Stimulated activated memory B cell treated with anti-CD40 and anti-IgM and Interleukin-4, amounts not matched to agents 10 μg/mL and 1 μg/mL and 100 μg/mL, for 72 hours (primary cell): Measurements from ENCODE around the gene TMEM135.

ENCODE experiments used
- ATAC-seq: fragments of 150-1000 bp; cut with Tn5 transposase; 2 replicates; pipeline ENCODE4 v1.10.0; 2021
- H3K27ac Mint-ChIP-seq: one replicate; pipeline ENCODE4 v1.8.0; 2022; ENCODE audit warnings: mild to moderate bottlenecking, mixed read lengths
- H3K27me3 Mint-ChIP-seq: one replicate; pipeline ENCODE4 v1.8.0; 2022; ENCODE audit warnings: mixed read lengths
- H3K36me3 Mint-ChIP-seq: one replicate; pipeline ENCODE4 v1.8.0; 2022; ENCODE audit warnings: mixed read lengths
- H3K4me1 Mint-ChIP-seq: one replicate; pipeline ENCODE4 v1.8.0; 2022; ENCODE audit warnings: mixed read lengths
- H3K4me3 Mint-ChIP-seq: one replicate; pipeline ENCODE4 v1.8.0; 2022; ENCODE audit warnings: mild to moderate bottlenecking, moderate library complexity, mixed read lengths
- H3K9me3 Mint-ChIP-seq: one replicate; pipeline ENCODE4 v1.8.0; 2022; ENCODE audit warnings: mixed read lengths

The TMEM135 gene

GRCh38 chr11:87290304-87290922, 252.7 kb downstream of the TMEM135 start:
- no peak for ATAC-seq
- Mint-ChIP-seq H3K9me3 (no peaks in the 10 kb centered on the region), H3K4me1 (peaks cover 7% of the 10 kb centered on the region), H3K27me3 (no peaks in the 10 kb centered on the region), H3K36me3 (peaks cover 2% of the 10 kb centered on the region), H3K4me3 (no peak overlapping the region), H3K27ac (no peak overlapping the region)

- no peak for ATAC-seq
- no peaks in the 10 kb centered on the region for H3K36me3 Mint-ChIP-seq
- no peak overlapping the region for H3K4me3 Mint-ChIP-seq
- no peaks in the 10 kb centered on the region for H3K9me3 Mint-ChIP-seq
- H3K4me1 Mint-ChIP-seq, result peaks cover 7% of the 10 kb centered on the region
- H3K27ac Mint-ChIP-seq, result no peak overlapping the region
- no peaks in the 10 kb centered on the region for H3K27me3 Mint-ChIP-seq
These were observed 254.9 kb downstream of the TMEM135 start for GRCh38 chr11:87292598-87292997.

GRCh38 chr11:87295237-87295636, 257.5 kb downstream of the TMEM135 start:
- Mint-ChIP-seq H3K4me1 (peaks cover 7% of the 10 kb centered on the region), H3K27me3 (no peaks in the 10 kb centered on the region), H3K4me3 (no peak overlapping the region), H3K27ac (no peak overlapping the region), H3K36me3 (no peaks in the 10 kb centered on the region), H3K9me3 (no peaks in the 10 kb centered on the region)
- no peak for ATAC-seq

- no peak for ATAC-seq
- Mint-ChIP-seq H3K36me3 (no peaks in the 10 kb centered on the region), H3K4me1 (peaks cover 7% of the 10 kb centered on the region), H3K27me3 (no peaks in the 10 kb centered on the region), H3K4me3 (no peak overlapping the region), H3K27ac (no peak overlapping the region), H3K9me3 (no peaks in the 10 kb centered on the region)
These were observed 258.9 kb downstream of the TMEM135 start for GRCh38 chr11:87296627-87297026.

- H3K27ac Mint-ChIP-seq, result no peak overlapping the region
- peaks cover 7% of the 10 kb centered on the region for H3K4me1 Mint-ChIP-seq
- H3K36me3 Mint-ChIP-seq, result peaks cover 6% of the 10 kb centered on the region
- no peak for ATAC-seq
- H3K9me3 Mint-ChIP-seq, result no peaks in the 10 kb centered on the region
- H3K4me3 Mint-ChIP-seq, result no peak overlapping the region
- H3K27me3 Mint-ChIP-seq, result no peaks in the 10 kb centered on the region
These were observed 260.4 kb downstream of the TMEM135 start for GRCh38 chr11:87298155-87298554.

GRCh38 chr11:87299041-87299481, 261.3 kb downstream of the TMEM135 start:
- Mint-ChIP-seq H3K27ac (no peak overlapping the region), H3K4me3 (no peak overlapping the region), H3K27me3 (no peaks in the 10 kb centered on the region), H3K4me1 (peaks cover 7% of the 10 kb centered on the region), H3K36me3 (peaks cover 6% of the 10 kb centered on the region), H3K9me3 (no peaks in the 10 kb centered on the region)
- ATAC-seq, result no peak

- no peaks in the 10 kb centered on the region for H3K4me1 Mint-ChIP-seq
- no peaks in the 10 kb centered on the region for H3K9me3 Mint-ChIP-seq
- peaks cover 6% of the 10 kb centered on the region for H3K36me3 Mint-ChIP-seq
- no peak overlapping the region for H3K27ac Mint-ChIP-seq
- no peak for ATAC-seq
- H3K4me3 Mint-ChIP-seq, result no peak overlapping the region
- no peaks in the 10 kb centered on the region for H3K27me3 Mint-ChIP-seq
These were observed 263.1 kb downstream of the TMEM135 start for GRCh38 chr11:87300640-87301380.

- Mint-ChIP-seq H3K27me3 (no peaks in the 10 kb centered on the region), H3K27ac (no peak overlapping the region), H3K4me3 (no peak overlapping the region), H3K36me3 (peaks cover 12% of the 10 kb centered on the region), H3K4me1 (no peaks in the 10 kb centered on the region), H3K9me3 (no peaks in the 10 kb centered on the region)
- ATAC-seq, result no peak
These were observed 264.2 kb downstream of the TMEM135 start for GRCh38 chr11:87301785-87302540.

- Mint-ChIP-seq H3K27ac (no peak overlapping the region), H3K9me3 (no peaks in the 10 kb centered on the region), H3K27me3 (no peaks in the 10 kb centered on the region), H3K4me3 (no peak overlapping the region), H3K36me3 (peaks cover 22% of the 10 kb centered on the region), H3K4me1 (no peaks in the 10 kb centered on the region)
- ATAC-seq, result no peak
These were observed 266.7 kb downstream of the TMEM135 start for GRCh38 chr11:87304412-87304811.

- no peaks in the 10 kb centered on the region for H3K9me3 Mint-ChIP-seq
- peaks cover 28% of the 10 kb centered on the region for H3K36me3 Mint-ChIP-seq
- ATAC-seq, result peak; percentile 16
- no peaks in the 10 kb centered on the region for H3K4me1 Mint-ChIP-seq
- no peak overlapping the region for H3K27ac Mint-ChIP-seq
- H3K27me3 Mint-ChIP-seq, result no peaks in the 10 kb centered on the region
- H3K4me3 Mint-ChIP-seq, result no peak overlapping the region
These were observed 268.6 kb downstream of the TMEM135 start for GRCh38 chr11:87306262-87306851.

- Mint-ChIP-seq H3K27me3 (no peaks in the 10 kb centered on the region), H3K36me3 (peaks cover 28% of the 10 kb centered on the region), H3K4me1 (no peaks in the 10 kb centered on the region), H3K27ac (peak overlapping the region; percentile 17), H3K4me3 (no peak overlapping the region), H3K9me3 (no peaks in the 10 kb centered on the region)
- no peak for ATAC-seq
These were observed 269.4 kb downstream of the TMEM135 start for GRCh38 chr11:87307101-87307500.

GRCh38 chr11:87315229-87315628, 277.5 kb downstream of the TMEM135 start:
- Mint-ChIP-seq H3K27ac (no peak overlapping the region), H3K9me3 (no peaks in the 10 kb centered on the region), H3K4me3 (no peak overlapping the region), H3K4me1 (no peaks in the 10 kb centered on the region), H3K27me3 (no peaks in the 10 kb centered on the region), H3K36me3 (peaks cover 13% of the 10 kb centered on the region)
- ATAC-seq, result no peak

- Mint-ChIP-seq H3K27me3 (no peaks in the 10 kb centered on the region), H3K9me3 (no peaks in the 10 kb centered on the region), H3K4me1 (no peaks in the 10 kb centered on the region), H3K4me3 (no peak overlapping the region), H3K36me3 (peaks cover 12% of the 10 kb centered on the region), H3K27ac (no peak overlapping the region)
- no peak for ATAC-seq
These were observed 278.8 kb downstream of the TMEM135 start for GRCh38 chr11:87316491-87316890.

GRCh38 chr11:87317441-87317840, 279.7 kb downstream of the TMEM135 start:
- Mint-ChIP-seq H3K27ac (no peak overlapping the region), H3K9me3 (no peaks in the 10 kb centered on the region), H3K4me1 (no peaks in the 10 kb centered on the region), H3K36me3 (peaks cover 18% of the 10 kb centered on the region), H3K27me3 (no peaks in the 10 kb centered on the region), H3K4me3 (no peak overlapping the region)
- ATAC-seq, result no peak

- no peak for ATAC-seq
- Mint-ChIP-seq H3K27ac (no peak overlapping the region), H3K36me3 (peaks cover 14% of the 10 kb centered on the region), H3K4me1 (no peaks in the 10 kb centered on the region), H3K9me3 (no peaks in the 10 kb centered on the region), H3K4me3 (no peak overlapping the region), H3K27me3 (no peaks in the 10 kb centered on the region)
These were observed 282.4 kb downstream of the TMEM135 start for GRCh38 chr11:87320123-87320522.
